Mammary epithelial cell (primary cell): Measurements from ENCODE around the gene SNAI1.

Source experiments
- EZH2 ChIP-seq: IDR thresholded peaks from 2 replicates; pipeline ENCODE4 v1.6.1; 2012; ENCODE audit warnings: low read length, inconsistent platforms, borderline replicate concordance
- TF ChIP-seq, protein P1 (sequence below), 2 donors: IDR thresholded peaks in 1 of 2; conservative IDR thresholded peaks in 1 of 2; 2 replicates each; pipeline ENCODE4 v1.5.1; 2011 to 2012; ENCODE audit warnings: inconsistent platforms in 2 of 2, low read length in 2 of 2, mild to moderate bottlenecking in 2 of 2, control low read depth in 1 of 2, low read depth in 1 of 2; ENCODE audit not compliant: insufficient read depth in 1 of 2; ENCODE audit errors: extremely low read depth in 1 of 2

DNA sequence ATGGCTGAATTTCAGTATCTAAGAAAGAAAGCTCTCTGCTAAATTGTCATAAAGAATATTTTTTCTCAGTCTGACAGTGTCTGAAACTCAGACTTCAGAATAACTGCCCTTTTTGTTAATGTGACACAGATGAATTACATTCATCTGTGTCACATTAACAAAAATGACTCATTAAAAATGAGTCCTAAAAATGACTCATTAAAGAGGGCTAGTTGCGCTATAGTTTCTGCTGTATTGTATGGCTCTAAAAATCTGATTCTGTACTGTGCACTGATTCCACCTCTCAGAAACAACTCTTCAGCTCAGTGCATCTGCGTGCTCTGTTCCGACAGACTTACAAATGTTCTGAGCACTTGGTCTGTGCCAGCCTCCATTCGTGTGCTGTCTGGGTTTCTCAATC, 31.6 kb upstream of the SNAI1 start:
- TF ChIP-seq, protein P1, sequence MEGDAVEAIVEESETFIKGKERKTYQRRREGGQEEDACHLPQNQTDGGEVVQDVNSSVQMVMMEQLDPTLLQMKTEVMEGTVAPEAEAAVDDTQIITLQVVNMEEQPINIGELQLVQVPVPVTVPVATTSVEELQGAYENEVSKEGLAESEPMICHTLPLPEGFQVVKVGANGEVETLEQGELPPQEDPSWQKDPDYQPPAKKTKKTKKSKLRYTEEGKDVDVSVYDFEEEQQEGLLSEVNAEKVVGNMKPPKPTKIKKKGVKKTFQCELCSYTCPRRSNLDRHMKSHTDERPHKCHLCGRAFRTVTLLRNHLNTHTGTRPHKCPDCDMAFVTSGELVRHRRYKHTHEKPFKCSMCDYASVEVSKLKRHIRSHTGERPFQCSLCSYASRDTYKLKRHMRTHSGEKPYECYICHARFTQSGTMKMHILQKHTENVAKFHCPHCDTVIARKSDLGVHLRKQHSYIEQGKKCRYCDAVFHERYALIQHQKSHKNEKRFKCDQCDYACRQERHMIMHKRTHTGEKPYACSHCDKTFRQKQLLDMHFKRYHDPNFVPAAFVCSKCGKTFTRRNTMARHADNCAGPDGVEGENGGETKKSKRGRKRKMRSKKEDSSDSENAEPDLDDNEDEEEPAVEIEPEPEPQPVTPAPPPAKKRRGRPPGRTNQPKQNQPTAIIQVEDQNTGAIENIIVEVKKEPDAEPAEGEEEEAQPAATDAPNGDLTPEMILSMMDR (conservative IDR thresholded peaks at IDR 0.05 in 1 of 2, IDR thresholded peaks at IDR 0.05 in 1 of 2; ENCODE audit: extremely low read depth in 1 of 2, insufficient read depth in 1 of 2, low read depth in 1 of 2, low read length in 2 of 2): no peak
- TF ChIP-seq EZH2: no peak
